ENCODE results near the gene DLGAP3.

DNA sequence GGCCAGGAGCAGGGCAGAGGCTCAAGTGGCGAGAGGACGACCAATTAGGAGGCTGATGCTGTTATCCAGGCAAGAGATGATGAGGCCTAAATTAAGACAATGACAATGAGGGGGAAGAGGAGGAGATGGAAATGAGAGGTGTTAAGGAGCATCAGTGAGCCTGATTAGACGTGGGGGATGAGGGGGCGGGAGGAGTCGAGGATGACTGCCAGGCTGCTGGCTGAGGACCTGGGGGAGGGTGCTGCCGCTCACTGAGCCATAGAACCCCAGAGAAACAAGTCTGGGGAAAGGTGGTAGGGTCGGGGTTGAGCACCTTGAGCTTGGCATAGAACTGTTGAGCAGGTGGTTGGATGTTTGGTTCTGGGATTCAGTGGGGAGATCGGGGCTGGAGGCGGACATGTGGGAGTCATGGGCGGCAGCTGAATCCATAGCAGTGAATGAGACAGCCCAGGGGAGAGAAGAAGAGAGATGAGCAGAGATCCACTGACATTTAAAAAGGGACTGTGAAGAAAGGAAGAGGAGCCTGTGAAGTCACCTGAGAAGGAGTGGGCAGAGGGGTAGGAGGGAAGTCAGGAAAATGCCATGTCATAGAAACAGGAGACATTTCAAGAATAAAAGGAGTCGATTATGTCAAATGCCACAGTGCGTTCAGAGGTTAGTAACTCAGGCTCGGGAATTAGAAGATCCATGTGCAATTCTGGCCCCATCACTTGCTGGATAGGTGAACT lies 28.5 kb downstream of the DLGAP3 start:
- TF ChIP-seq, protein P1, sequence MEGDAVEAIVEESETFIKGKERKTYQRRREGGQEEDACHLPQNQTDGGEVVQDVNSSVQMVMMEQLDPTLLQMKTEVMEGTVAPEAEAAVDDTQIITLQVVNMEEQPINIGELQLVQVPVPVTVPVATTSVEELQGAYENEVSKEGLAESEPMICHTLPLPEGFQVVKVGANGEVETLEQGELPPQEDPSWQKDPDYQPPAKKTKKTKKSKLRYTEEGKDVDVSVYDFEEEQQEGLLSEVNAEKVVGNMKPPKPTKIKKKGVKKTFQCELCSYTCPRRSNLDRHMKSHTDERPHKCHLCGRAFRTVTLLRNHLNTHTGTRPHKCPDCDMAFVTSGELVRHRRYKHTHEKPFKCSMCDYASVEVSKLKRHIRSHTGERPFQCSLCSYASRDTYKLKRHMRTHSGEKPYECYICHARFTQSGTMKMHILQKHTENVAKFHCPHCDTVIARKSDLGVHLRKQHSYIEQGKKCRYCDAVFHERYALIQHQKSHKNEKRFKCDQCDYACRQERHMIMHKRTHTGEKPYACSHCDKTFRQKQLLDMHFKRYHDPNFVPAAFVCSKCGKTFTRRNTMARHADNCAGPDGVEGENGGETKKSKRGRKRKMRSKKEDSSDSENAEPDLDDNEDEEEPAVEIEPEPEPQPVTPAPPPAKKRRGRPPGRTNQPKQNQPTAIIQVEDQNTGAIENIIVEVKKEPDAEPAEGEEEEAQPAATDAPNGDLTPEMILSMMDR (IDR thresholded peaks at IDR 0.05 in 4 of 5, conservative IDR thresholded peaks at IDR 0.05 in 1 of 5), result no peak
- TF ChIP-seq POLR2A (IDR thresholded peaks at IDR 0.05), result no peak
